Measurements from ENCODE around the gene UBALD2. TPM values are rescaled to one million over a fixed set of nuclear protein-coding genes. Genes with fewer than 3 reads are reported as not detected.
"Not testable (repeated sequence)": the region's sequence is repeated elsewhere in the genome, so short reads cannot be mapped to it uniquely, and the experiment has no call there.

The UBALD2 gene
- total RNA-seq, 1 donor from 2014 or later, result 26.4 TPM

DNA sequence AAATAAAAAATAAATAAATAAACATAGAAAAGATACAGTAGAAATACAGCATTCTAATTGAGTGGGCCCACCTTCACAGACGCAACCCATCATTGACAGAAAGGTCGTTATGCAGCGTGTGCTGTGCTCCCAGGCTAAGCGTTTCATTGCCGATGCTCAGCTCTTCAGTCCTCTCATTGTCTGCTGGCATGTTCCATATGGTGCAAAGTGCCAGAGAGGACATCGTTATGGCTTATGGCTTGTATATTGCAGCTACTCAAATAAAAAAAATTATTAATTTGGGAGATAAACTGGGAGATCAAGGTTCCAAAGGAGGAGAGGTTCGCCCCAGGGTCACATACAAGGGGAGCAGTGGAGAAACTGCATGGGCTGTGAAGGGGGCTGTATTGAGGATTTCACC, 11.3 kb upstream of the UBALD2 start:
- peaks cover 3% of the 10 kb centered on the region for H3K9me3 Mint-ChIP-seq
- no peak overlapping the region for H3K27ac Mint-ChIP-seq
- no peaks in the 10 kb centered on the region for H3K36me3 Mint-ChIP-seq
- no peaks in the 10 kb centered on the region for H3K27me3 Mint-ChIP-seq (ENCODE audit: low read depth)
- no peak for DNase-seq (ENCODE audit: low spot score in 2 of 2, unreplicated experiment in 2 of 2)
- no peak overlapping the region for H3K4me3 Mint-ChIP-seq
- peaks cover 9% of the 10 kb centered on the region for H3K4me1 Mint-ChIP-seq
- TF ChIP-seq, protein P1, sequence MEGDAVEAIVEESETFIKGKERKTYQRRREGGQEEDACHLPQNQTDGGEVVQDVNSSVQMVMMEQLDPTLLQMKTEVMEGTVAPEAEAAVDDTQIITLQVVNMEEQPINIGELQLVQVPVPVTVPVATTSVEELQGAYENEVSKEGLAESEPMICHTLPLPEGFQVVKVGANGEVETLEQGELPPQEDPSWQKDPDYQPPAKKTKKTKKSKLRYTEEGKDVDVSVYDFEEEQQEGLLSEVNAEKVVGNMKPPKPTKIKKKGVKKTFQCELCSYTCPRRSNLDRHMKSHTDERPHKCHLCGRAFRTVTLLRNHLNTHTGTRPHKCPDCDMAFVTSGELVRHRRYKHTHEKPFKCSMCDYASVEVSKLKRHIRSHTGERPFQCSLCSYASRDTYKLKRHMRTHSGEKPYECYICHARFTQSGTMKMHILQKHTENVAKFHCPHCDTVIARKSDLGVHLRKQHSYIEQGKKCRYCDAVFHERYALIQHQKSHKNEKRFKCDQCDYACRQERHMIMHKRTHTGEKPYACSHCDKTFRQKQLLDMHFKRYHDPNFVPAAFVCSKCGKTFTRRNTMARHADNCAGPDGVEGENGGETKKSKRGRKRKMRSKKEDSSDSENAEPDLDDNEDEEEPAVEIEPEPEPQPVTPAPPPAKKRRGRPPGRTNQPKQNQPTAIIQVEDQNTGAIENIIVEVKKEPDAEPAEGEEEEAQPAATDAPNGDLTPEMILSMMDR (IDR thresholded peaks at IDR 0.05; ENCODE audit: unreplicated experiment), result no peak

DNA sequence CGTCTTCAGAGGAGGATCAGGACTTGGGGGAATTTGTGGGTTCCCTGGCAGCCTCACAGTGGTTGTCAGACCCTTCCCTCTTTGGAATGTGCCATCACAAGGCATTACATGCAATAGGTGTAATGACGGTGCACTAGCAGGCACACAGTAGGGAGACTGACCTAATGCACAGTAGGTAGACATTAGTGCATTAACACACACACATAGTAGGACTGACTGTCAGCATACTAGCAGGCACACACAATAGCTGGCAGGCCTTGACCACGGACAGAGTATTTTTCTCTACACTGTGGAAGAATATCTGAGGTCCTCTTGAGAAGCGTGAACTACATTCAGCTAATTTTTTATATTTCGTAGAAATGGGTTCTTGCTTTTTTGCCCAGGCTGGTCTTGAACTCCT, 10.9 kb upstream of the UBALD2 start:
- H3K4me3 Mint-ChIP-seq, result no peak overlapping the region
- no peak overlapping the region for H3K27ac Mint-ChIP-seq
- H3K36me3 Mint-ChIP-seq, result no peaks in the 10 kb centered on the region
- H3K4me1 Mint-ChIP-seq, result peaks cover 11% of the 10 kb centered on the region
- H3K27me3 Mint-ChIP-seq (ENCODE audit: low read depth), result no peaks in the 10 kb centered on the region
- DNase-seq (ENCODE audit: low spot score in 2 of 2, unreplicated experiment in 2 of 2), result no peak
- TF ChIP-seq, protein P1 (IDR thresholded peaks at IDR 0.05; ENCODE audit: unreplicated experiment), result no peak
- H3K9me3 Mint-ChIP-seq, result peaks cover 3% of the 10 kb centered on the region

DNA sequence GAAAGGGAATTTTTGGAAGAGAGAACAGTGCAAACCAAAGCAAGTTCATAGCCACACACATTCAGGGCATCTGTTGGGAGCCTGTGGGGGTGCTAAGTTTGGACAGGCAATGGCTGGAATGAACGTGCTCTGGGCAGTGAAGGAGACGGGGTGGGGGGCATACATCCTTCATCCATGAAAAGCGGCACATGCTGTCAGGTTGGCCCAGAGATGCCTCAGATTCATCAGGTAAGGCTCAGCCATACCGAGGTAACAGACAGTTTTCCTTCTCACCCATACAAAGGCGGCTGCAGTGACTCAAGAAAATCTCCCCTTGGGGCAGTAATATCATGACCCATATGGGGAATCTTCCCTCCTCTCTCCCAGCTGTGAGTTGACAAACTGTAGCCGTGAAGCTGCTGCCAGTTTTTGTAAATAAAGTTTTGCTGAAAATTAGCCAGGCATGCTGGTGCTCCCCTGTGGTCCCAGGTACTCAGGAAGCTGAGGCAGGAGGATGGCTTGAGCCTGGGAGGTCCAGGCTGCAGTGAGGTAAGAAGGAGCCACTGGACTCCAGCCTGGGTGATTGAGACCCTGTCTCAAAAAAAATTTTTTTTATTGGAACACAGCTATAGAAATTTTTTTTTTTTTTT, 9.2 kb upstream of the UBALD2 start:
- Mint-ChIP-seq H3K4me3 (no peak overlapping the region), H3K4me1 (peaks cover 15% of the 10 kb centered on the region), H3K36me3 (no peaks in the 10 kb centered on the region), H3K27me3 (ENCODE audit: low read depth) (no peaks in the 10 kb centered on the region), H3K27ac (no peak overlapping the region), H3K9me3 (peaks cover 3% of the 10 kb centered on the region)
- DNase-seq (ENCODE audit: low spot score in 2 of 2, unreplicated experiment in 2 of 2), result no peak
- TF ChIP-seq, protein P1 (IDR thresholded peaks at IDR 0.05; ENCODE audit: unreplicated experiment), result no peak

DNA sequence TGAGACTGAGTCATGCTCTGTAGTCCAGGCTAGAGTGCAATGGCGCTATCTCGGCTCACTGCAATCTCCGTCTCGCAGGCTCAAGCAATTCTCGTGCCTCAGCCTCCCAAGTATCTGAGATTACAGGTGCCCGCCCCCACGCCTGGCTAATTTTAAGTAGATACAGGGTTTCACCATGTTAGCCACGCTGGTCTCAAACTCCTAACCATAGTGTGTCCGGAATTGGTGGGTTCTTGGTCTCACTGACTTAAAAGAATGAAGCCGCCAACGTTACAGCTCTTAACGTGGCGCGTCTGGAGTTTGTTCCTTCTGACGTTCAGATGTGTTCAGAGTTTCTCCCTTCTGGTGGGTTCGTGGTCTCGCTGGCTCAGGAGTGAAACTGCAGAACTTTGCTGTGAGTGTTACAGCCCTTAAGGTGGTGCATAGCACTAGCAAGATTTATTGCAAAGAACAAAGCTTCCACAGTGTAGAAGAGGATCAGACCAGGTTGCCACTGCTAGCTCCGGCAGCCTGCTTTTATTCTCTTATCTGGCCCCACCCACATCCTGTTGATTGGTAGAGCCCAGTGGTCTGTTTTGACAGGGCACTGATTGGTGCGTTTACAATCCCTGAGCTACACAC, 8.6 kb upstream of the UBALD2 start:
- H3K27ac Mint-ChIP-seq; H3K27me3 Mint-ChIP-seq (ENCODE audit: low read depth); DNase-seq (ENCODE audit: low spot score in 2 of 2, unreplicated experiment in 2 of 2); H3K9me3 Mint-ChIP-seq; H3K36me3 Mint-ChIP-seq; H3K4me3 Mint-ChIP-seq: not testable (repeated sequence)
- peaks cover 15% of the 10 kb centered on the region for H3K4me1 Mint-ChIP-seq

DNA sequence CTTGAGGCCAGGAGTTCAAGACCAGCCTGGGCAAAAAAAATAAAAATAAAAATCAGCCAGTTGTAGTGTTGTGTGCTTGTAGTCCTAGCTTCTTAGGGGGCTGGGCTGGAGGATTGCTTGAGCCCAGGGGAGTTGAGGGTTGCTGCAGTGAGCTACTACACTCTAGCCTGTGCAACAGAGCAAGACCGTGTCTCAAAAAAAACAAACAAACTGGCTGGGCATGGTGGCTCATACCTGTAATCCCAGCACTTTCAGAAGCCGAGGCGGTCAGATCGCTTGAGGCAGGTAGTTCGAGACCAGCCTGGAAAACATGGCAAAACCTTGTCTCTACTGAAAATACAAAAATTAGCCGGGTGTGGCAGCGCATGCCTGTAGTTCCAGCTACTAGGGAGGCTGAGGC, 4.9 kb upstream of the UBALD2 start:
- DNase-seq (ENCODE audit: low spot score in 2 of 2, unreplicated experiment in 2 of 2), result no peak
- H3K9me3 Mint-ChIP-seq, result peaks cover 3% of the 10 kb centered on the region
- H3K27ac Mint-ChIP-seq, result no peak overlapping the region
- H3K27me3 Mint-ChIP-seq (ENCODE audit: low read depth), result no peaks in the 10 kb centered on the region
- no peaks in the 10 kb centered on the region for H3K36me3 Mint-ChIP-seq
- H3K4me1 Mint-ChIP-seq, result peaks cover 26% of the 10 kb centered on the region
- TF ChIP-seq, protein P1 (IDR thresholded peaks at IDR 0.05; ENCODE audit: unreplicated experiment), result no peak
- no peak overlapping the region for H3K4me3 Mint-ChIP-seq

DNA sequence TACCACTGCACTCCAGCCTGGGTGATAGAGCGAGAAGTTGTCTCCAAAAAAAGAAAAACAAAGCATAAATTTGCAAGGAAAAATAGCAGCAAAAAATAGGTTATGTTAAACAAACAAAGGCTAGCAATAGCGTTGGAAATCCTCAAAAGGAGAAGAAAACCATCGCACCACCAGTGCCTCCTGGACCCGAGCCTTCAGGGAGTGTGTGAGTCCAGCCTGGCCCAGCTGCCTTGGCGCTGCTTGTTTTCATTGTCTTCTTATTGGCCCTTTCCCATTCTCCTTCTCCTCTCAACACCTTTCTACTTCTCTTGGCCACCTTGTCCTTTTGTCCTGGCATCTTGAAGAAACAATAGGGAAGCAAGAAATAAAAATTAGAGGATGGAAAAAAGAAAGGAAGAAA, 4.5 kb upstream of the UBALD2 start:
- Mint-ChIP-seq H3K27me3 (ENCODE audit: low read depth) (no peaks in the 10 kb centered on the region), H3K9me3 (peaks cover 3% of the 10 kb centered on the region), H3K27ac (no peak overlapping the region), H3K4me3 (no peak overlapping the region), H3K36me3 (no peaks in the 10 kb centered on the region), H3K4me1 (peaks cover 26% of the 10 kb centered on the region)
- TF ChIP-seq, protein P1 (IDR thresholded peaks at IDR 0.05; ENCODE audit: unreplicated experiment), result no peak
- no peak for DNase-seq (ENCODE audit: low spot score in 2 of 2, unreplicated experiment in 2 of 2)

Data from mesothelial cell of epicardium (in vitro differentiated cells).